ENCODE results near the gene AUTS2.

AUTS2 gene

DNA sequence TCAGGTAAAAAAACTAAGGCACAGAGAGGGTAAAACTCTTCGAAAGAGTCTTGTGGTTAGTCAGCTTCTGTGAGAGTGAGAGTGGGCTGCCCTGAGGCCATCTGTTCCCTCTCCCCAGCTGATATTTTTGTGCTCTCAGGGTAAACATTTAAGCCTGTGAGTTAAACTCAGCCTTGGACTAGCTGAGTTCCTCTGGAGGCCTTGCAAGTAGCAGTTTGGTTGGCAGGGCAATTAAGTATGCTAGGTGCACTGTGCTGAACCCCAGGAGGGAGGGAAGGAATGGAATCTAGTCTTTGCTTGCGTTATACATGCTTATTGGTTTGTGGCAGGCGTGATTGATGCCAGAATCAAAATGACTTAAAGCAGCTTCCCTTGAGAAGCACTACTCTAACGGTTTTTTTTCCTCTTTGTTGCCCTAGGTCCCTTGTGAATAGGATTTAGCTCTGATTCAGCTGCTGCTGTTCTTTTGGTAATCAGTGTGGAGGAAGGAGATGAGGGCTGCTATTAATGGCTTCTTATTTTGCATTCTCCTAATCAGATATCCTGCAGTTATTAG, 140.2 kb downstream of the AUTS2 start:
- DNase-seq (ENCODE audit: low read depth): peak; percentile 58
- TF ChIP-seq, protein P1, sequence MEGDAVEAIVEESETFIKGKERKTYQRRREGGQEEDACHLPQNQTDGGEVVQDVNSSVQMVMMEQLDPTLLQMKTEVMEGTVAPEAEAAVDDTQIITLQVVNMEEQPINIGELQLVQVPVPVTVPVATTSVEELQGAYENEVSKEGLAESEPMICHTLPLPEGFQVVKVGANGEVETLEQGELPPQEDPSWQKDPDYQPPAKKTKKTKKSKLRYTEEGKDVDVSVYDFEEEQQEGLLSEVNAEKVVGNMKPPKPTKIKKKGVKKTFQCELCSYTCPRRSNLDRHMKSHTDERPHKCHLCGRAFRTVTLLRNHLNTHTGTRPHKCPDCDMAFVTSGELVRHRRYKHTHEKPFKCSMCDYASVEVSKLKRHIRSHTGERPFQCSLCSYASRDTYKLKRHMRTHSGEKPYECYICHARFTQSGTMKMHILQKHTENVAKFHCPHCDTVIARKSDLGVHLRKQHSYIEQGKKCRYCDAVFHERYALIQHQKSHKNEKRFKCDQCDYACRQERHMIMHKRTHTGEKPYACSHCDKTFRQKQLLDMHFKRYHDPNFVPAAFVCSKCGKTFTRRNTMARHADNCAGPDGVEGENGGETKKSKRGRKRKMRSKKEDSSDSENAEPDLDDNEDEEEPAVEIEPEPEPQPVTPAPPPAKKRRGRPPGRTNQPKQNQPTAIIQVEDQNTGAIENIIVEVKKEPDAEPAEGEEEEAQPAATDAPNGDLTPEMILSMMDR (IDR thresholded peaks at IDR 0.05; ENCODE audit: low read depth, low read length, missing control alignments): no peak
- peak overlapping the region; percentile 10; the same call in 1 of the 2 replicates for H3K4me3 ChIP-seq (ENCODE audit: low read depth, low read length)

DNA sequence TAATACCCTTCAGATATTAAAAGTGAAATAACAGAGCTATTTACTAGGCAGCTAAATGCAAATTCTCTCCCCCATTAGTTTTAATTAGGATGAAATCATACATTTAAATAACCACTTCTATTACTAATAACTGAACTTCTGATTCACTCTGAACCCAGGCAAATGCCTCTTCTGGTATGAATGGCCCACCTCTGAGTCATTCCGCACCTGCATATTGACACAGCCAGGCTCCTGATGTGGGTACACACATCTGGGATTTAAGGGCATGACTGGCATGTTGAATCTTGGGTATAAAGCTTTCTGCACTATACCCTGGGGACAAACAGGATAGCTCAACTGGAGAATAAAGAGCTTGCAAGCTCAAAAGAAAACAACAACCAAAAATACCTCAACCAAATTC, 140.9 kb downstream of the AUTS2 start:
- TF ChIP-seq, protein P1 (IDR thresholded peaks at IDR 0.05; ENCODE audit: low read depth, low read length, missing control alignments): no peak
- no peak overlapping the region for H3K4me3 ChIP-seq (ENCODE audit: low read depth, low read length)
- peak; percentile 62 for DNase-seq (ENCODE audit: low read depth)

DNA sequence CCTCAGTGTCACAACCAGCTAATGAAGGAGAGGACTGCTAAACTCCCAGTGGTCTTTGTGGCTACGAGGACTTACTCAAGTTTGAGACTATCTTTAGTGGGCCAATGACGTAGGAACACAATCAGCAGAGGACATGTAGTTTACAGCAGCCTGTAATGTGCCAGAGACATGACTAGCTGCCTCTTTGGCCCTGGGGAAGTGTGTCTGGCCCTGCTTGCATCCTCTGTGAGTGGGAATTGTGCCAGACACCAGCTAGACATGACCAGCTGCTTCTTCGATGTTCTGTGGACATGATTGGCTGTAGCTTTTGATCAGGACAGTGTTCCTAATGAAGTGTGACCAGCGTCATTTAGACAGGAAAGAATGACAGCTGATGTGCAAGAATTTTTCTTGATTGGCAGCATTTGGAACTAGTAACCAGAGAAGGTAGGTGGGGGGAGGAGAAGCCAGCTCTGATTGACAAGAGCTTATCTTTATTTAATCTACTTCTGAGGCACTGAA, 141.7 kb downstream of the AUTS2 start:
- peak; percentile 33 for DNase-seq (ENCODE audit: low read depth)
- no peak overlapping the region; the same call in 1 of the 2 replicates for H3K4me3 ChIP-seq (ENCODE audit: low read depth, low read length)
- TF ChIP-seq, protein P1 (IDR thresholded peaks at IDR 0.05; ENCODE audit: low read depth, low read length, missing control alignments): no peak

DNA sequence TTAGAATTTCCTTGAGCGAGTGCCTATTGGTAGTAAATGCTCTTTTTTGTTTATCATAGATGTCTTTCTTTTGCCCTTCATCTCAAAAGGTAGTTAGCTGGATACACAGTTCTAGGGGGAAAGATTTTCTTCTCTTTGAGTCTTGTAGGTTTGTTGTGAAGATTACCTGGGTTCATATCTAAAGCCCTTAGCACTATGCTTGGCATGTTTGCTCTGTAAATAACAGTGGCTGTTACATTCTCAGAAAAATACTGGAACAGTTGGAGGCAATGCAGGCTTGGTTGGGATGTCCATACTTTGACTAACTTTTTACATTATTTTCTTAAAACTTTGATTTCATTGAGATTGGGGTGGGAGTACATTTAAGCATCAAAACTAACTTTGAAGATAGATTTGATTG, 144.0 kb downstream of the AUTS2 start:
- no peak overlapping the region for H3K4me3 ChIP-seq (ENCODE audit: low read depth, low read length)
- TF ChIP-seq, protein P1 (IDR thresholded peaks at IDR 0.05; ENCODE audit: low read depth, low read length, missing control alignments): no peak
- DNase-seq (ENCODE audit: low read depth): no peak

GRCh38 chr7:69743436-69743835, 145.2 kb downstream of the AUTS2 start:
- TF ChIP-seq, protein P1 (IDR thresholded peaks at IDR 0.05; ENCODE audit: low read depth, low read length, missing control alignments): no peak

GRCh38 chr7:69744026-69744425, 145.8 kb downstream of the AUTS2 start:
- TF ChIP-seq, protein P1 (IDR thresholded peaks at IDR 0.05; ENCODE audit: low read depth, low read length, missing control alignments): no peak

More at GRCh38 chr7:69743436-69743835, 145.2 kb downstream of the AUTS2 start:
- H3K4me3 ChIP-seq (ENCODE audit: low read depth, low read length): no peak overlapping the region
- DNase-seq (ENCODE audit: low read depth): no peak

GRCh38 chr7:69746383-69746782, 148.1 kb downstream of the AUTS2 start:
- TF ChIP-seq, protein P1 (IDR thresholded peaks at IDR 0.05; ENCODE audit: low read depth, low read length, missing control alignments): no peak
- DNase-seq (ENCODE audit: low read depth): no peak
- H3K4me3 ChIP-seq (ENCODE audit: low read depth, low read length): no peak overlapping the region

More at GRCh38 chr7:69744026-69744425, 145.8 kb downstream of the AUTS2 start:
- H3K4me3 ChIP-seq (ENCODE audit: low read depth, low read length): no peak overlapping the region
- no peak for DNase-seq (ENCODE audit: low read depth)

Measured in GM12864 (cell line).